Endothelial cell (in vitro differentiated cells): ENCODE results near the gene ADAM12. TPM values are rescaled to one million over a fixed set of nuclear protein-coding genes. Genes with fewer than 3 reads are reported as not detected.

Source experiments
- DNase-seq: peaks from one replicate; pipeline ENCODE4 v3.0.0; 2021; ENCODE audit warnings: low spot score
- H3K27ac Mint-ChIP-seq: one replicate; pipeline ENCODE4 v1.8.0; 2021; ENCODE audit warnings: mixed read lengths, inconsistent platforms; ENCODE audit not compliant: unreplicated experiment
- H3K27me3 Mint-ChIP-seq: one replicate; pipeline ENCODE4 v1.8.0; 2021; ENCODE audit warnings: mild to moderate bottlenecking, moderate library complexity, mixed read lengths, inconsistent platforms; ENCODE audit not compliant: unreplicated experiment
- H3K36me3 Mint-ChIP-seq: one replicate; pipeline ENCODE4 v1.8.0; 2021; ENCODE audit warnings: mild to moderate bottlenecking, low read depth, mixed read lengths, inconsistent platforms; ENCODE audit not compliant: unreplicated experiment
- H3K4me1 Mint-ChIP-seq: one replicate; pipeline ENCODE4 v1.8.0; 2021; ENCODE audit warnings: mild to moderate bottlenecking, mixed read lengths, inconsistent platforms; ENCODE audit not compliant: unreplicated experiment
- H3K4me3 Mint-ChIP-seq: one replicate; pipeline ENCODE4 v1.8.0; 2021; ENCODE audit warnings: mild to moderate bottlenecking, mixed read lengths, inconsistent platforms; ENCODE audit not compliant: unreplicated experiment
- H3K9me3 Mint-ChIP-seq: one replicate; pipeline ENCODE4 v1.8.0; 2021; ENCODE audit warnings: mixed read lengths, inconsistent platforms; ENCODE audit not compliant: unreplicated experiment
- total RNA-seq: library from RNA; stranded (reverse); fragmentation: NEBNext Ultra II Directional; extraction: Animal tissue kit (Norgen Biotek cat#: 25700); gene quantifications from one replicate; pipeline ENCODE4 v1.2.1, GENCODE V29; 2021; ENCODE audit not compliant: unreplicated experiment
- TF ChIP-seq, protein P1 (sequence below): fragments of 200-600 bp; sonication (generic); IDR thresholded peaks from one replicate; pipeline ENCODE4 v1.5.0; 2021; ENCODE audit warnings: antibody characterized with exemption; ENCODE audit not compliant: unreplicated experiment

ADAM12 gene
- total RNA-seq, 1 donor from 2014 or later, result 9.0 TPM

DNA sequence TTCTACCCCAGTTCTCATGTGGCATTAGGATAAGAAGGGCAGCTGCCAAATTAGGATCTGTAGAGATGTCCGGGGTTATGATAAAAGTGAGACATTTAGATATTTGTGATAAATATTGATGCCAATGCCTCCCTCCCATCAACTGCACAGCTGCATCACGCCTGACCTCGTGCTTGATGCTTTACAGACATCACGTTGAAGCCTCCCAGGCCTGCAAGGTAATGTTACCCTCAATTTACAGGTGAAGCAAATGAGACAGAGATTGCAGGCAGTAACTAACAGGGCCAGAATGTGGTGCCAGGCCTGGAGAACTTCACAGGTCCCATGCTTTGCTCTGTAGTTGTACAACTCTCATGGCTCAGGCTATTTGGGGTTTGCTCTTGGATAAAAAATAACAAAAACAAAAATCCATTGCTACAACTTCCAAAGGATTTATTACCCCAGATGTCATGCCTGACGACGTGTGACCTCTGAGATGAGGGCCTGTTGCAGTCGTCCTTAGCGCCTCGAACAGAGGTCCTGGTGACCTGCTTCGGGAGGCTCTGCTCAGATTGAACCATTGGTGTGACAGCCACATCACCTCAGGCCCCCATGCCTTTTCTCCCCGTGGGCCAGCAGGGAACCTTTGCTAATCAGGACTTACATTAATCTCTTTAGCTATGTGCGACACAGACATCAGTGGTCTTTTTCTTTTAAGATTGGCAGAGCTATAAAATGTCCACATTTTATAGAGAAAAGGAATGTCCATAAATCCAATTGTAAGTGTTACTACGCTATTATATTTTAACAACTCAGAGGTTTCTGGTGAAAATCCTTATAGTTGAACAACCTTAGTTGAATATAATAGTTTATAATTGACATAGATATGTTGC, 169.3 kb downstream of the ADAM12 start:
- DNase-seq, result no peak
- Mint-ChIP-seq H3K4me1 (no peaks in the 10 kb centered on the region), H3K27me3 (peaks cover 2% of the 10 kb centered on the region), H3K36me3 (no peaks in the 10 kb centered on the region), H3K9me3 (no peaks in the 10 kb centered on the region), H3K27ac (no peak overlapping the region), H3K4me3 (no peak overlapping the region)
- TF ChIP-seq, protein P1, sequence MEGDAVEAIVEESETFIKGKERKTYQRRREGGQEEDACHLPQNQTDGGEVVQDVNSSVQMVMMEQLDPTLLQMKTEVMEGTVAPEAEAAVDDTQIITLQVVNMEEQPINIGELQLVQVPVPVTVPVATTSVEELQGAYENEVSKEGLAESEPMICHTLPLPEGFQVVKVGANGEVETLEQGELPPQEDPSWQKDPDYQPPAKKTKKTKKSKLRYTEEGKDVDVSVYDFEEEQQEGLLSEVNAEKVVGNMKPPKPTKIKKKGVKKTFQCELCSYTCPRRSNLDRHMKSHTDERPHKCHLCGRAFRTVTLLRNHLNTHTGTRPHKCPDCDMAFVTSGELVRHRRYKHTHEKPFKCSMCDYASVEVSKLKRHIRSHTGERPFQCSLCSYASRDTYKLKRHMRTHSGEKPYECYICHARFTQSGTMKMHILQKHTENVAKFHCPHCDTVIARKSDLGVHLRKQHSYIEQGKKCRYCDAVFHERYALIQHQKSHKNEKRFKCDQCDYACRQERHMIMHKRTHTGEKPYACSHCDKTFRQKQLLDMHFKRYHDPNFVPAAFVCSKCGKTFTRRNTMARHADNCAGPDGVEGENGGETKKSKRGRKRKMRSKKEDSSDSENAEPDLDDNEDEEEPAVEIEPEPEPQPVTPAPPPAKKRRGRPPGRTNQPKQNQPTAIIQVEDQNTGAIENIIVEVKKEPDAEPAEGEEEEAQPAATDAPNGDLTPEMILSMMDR, result no peak

DNA sequence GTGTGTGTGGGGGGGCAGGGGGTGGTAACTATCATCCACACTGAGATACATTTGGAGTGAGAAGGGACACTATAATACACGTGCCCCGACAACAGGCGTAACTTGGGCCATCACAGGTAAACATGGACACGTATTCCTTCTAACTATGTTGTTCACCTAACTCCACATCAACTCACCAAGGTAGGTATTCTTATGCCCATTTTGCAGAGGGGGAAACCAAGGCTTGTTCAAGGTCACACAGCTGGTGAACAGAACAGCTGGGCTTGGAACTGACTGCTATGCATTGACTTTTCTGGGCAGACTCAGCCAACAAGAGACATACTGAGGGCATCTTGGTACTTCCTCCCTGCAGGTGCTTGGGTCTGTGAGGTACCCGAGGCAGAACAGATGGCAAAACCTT, 170.1 kb downstream of the ADAM12 start:
- Mint-ChIP-seq H3K27me3 (peaks cover 2% of the 10 kb centered on the region), H3K36me3 (no peaks in the 10 kb centered on the region), H3K27ac (no peak overlapping the region), H3K9me3 (no peaks in the 10 kb centered on the region), H3K4me3 (no peak overlapping the region), H3K4me1 (no peaks in the 10 kb centered on the region)
- TF ChIP-seq, protein P1, result no peak
- DNase-seq, result no peak

DNA sequence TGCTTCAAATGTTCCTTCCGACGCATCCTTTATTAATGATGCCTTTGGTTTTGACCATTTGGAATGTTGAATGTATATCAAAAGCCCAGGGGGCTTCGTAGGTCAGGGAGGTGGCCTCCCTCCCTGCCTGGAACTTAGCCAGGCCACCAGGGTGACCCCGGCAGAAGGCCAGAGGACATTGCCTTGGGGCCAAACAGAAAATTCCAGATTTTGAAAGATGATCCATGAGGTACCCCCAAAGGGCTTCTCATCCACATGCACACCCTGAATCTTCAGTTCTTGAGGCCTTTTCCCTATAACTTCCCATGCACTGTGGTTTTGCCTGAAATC, 171.7 kb downstream of the ADAM12 start:
- Mint-ChIP-seq H3K27me3 (no peaks in the 10 kb centered on the region), H3K36me3 (no peaks in the 10 kb centered on the region), H3K9me3 (no peaks in the 10 kb centered on the region), H3K27ac (no peak overlapping the region), H3K4me3 (no peak overlapping the region), H3K4me1 (no peaks in the 10 kb centered on the region)
- TF ChIP-seq, protein P1, result no peak
- DNase-seq, result no peak

DNA sequence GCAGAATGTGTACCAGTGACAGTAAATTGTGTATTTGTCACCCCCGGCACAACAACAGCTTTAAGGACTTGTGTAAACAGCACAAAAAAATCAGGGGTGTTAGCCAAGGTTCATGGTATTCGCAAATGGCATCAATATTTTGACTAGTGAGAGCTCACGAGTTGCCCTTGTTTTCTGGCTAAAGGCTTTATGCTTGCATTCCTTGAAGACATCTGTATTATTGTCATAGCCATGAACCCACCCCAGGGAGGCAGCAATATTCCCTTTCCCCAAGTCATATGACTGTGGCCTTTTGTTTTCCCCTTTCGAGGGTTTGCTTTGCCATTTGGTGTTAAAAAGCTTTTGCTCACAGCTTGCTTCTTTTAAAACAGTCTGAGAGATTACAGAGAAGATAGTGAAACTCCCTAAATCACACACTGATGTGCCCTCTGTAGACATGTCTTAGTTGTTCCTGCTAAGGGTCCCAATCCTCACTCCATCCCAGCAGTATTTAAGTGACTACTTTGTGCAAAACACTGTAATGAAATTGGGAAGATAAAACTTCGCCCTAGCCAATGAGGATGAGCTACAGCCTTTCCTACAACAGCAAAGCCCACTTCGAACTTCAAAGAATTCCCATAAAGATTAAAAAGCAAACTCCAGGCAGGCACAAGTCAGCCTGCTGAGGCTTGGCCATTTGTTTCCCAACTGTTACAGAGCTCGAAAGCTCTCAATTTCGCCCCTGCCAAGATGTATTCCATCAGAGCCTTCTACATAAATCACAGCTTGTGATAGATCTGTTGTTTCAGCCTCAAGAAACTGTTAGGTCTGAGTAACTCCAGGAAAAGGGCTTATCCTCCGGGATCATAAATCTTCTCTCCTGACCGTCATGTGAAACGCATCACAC, 172.3 kb downstream of the ADAM12 start:
- Mint-ChIP-seq H3K27ac (no peak overlapping the region), H3K4me1 (no peaks in the 10 kb centered on the region), H3K4me3 (no peak overlapping the region), H3K9me3 (no peaks in the 10 kb centered on the region), H3K27me3 (no peaks in the 10 kb centered on the region), H3K36me3 (no peaks in the 10 kb centered on the region)
- DNase-seq, result no peak
- TF ChIP-seq, protein P1, result no peak
